HG03439 (cell line): Measurements from ENCODE around the gene SAFB.

Experiments used
- ATAC-seq: cut with Tn5 transposase; IDR thresholded peaks from one replicate; pipeline ENCODE4 v1.9.1; 2021; ENCODE audit warnings: mild to moderate bottlenecking, moderate library complexity; ENCODE audit not compliant: unreplicated experiment

Gene SAFB

GRCh38 chr19:5664515-5664914 is 41.6 kb downstream of the SAFB start:
- ATAC-seq, result no peak

- ATAC-seq, result no peak
Observed at GRCh38 chr19:5665781-5666513, 43.1 kb downstream of the SAFB start.

- no peak for ATAC-seq
Observed at GRCh38 chr19:5666921-5667610, 44.2 kb downstream of the SAFB start.

- ATAC-seq, result no peak
Observed at GRCh38 chr19:5667751-5668271, 44.9 kb downstream of the SAFB start.

- no peak for ATAC-seq
Observed at GRCh38 chr19:5669212-5669611, 46.3 kb downstream of the SAFB start.

- ATAC-seq, result no peak
Observed at GRCh38 chr19:5671600-5671999, 48.7 kb downstream of the SAFB start.

- ATAC-seq, result no peak
Observed at GRCh38 chr19:5672708-5673459, 50.0 kb downstream of the SAFB start.

GRCh38 chr19:5673752-5674151 is 50.9 kb downstream of the SAFB start:
- ATAC-seq, result no peak

GRCh38 chr19:5674714-5675113 is 51.8 kb downstream of the SAFB start:
- no peak for ATAC-seq

- ATAC-seq, result no peak
Observed at GRCh38 chr19:5676105-5676771, 53.4 kb downstream of the SAFB start.

GRCh38 chr19:5676772-5677105 is 53.9 kb downstream of the SAFB start:
- ATAC-seq, result no peak

- ATAC-seq, result no peak
Observed at GRCh38 chr19:5677136-5677535, 54.3 kb downstream of the SAFB start.

- no peak for ATAC-seq
Observed at GRCh38 chr19:5677580-5677979, 54.7 kb downstream of the SAFB start.

- ATAC-seq, result no peak
Observed at GRCh38 chr19:5678071-5678718, 55.3 kb downstream of the SAFB start.

GRCh38 chr19:5679289-5680083 is 56.6 kb downstream of the SAFB start:
- ATAC-seq, result no peak

GRCh38 chr19:5680084-5680436 is 57.2 kb downstream of the SAFB start:
- ATAC-seq, result no peak

- peak; percentile 86 for ATAC-seq
Observed at GRCh38 chr19:5680437-5681368, 57.8 kb downstream of the SAFB start, which contains the start of the genes HSD11B1L and MICOS13. HSD11B1L (plus strand) TSS chr19:5681027; CDS start chr19:5684833, 3,806 bp downstream. MICOS13 (minus strand) TSS chr19:5680516; CDS start chr19:5680486, 30 bp downstream.

- no peak for ATAC-seq
Observed at GRCh38 chr19:5681391-5682106, 58.7 kb downstream of the SAFB start.
